IPS-NIHi7 (cell line): Measurements from ENCODE around the gene ZNF385A.
A peak's percentile ranks its signal among the peaks of the same experiment; 100 is the strongest.

Source experiments
- DNase-seq: peaks from one replicate; pipeline ENCODE4 v3.0.0; 2012; ENCODE audit warnings: mixed read lengths; ENCODE audit errors: extremely low spot score

Gene ZNF385A, protein sequence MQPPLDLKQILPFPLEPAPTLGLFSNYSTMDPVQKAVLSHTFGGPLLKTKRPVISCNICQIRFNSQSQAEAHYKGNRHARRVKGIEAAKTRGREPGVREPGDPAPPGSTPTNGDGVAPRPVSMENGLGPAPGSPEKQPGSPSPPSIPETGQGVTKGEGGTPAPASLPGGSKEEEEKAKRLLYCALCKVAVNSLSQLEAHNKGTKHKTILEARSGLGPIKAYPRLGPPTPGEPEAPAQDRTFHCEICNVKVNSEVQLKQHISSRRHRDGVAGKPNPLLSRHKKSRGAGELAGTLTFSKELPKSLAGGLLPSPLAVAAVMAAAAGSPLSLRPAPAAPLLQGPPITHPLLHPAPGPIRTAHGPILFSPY

DNA sequence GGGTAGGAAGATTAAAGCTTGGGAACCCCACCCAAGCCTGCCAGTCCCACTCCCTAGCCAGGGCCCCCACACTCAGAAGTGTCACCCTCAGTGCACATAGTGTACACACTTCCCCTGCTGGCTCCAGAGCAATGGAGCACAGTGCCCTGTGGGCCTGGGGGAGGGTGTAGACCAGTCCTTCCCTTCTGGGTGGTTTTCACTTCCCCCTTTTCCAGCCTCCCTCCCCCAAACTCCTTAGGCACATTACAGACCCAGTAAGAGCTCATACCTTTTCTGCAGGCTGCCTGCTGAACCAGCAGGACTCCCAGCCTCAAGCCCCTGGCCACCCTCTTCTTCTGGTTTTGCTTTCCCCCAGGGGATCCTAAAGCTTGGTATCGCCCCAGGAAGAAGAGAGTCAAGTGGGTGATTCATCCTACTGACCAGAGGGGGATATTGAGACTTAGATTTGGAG is at the start of gene ZNF385A:
Gene ZNF385A, minus strand, starts transcription at position 143 of the 451 bp plus-strand sequence. CDS start 219 bp downstream, outside the sequence.
- DNase-seq = no peak

- no peak for DNase-seq
Measured at GRCh38 chr12:54432815-54433164, 48.3 kb upstream of the ZNF385A start.

DNA sequence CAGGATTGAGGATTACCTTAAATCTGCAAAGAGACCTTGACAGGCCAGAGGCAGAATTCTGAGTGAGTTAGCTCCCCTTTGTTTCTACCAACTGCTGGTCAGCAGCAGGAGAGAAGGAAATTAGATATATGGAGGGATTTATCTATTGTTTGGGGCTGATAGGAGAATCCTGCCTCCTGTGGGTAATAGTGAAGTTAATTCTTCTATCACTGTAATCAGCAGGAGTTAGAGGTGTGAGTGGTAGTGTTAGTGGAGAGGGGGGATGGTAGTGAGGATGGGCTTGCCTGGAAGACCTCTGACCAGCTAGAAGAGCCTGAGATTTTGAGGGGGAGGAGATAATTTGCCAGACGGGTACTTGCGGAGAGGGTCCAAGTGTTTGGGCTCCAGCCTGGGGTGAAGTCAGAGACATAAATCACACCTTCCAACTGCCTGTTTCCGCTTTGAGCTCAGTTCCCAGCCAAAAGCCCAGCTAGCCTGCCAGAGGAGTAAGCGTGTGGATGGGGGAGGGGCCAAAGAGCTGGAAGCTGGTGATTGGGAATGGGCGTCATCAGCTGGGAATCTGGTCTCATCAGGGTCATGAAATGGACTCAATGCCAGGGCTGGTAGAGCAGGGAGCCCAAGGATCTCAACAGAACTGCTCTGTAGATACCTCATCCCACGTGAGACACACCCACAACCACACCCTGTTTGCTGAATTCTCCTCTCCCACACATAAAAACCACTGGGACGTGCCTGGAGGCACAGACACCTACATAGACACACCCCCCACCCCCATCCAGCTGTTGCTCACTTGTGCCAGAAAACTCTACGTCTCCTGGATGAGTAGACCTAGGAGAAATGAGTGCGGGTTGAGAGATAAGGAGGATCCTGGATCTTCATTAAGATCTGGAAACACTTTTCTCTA is 47.6 kb upstream of the ZNF385A start:
- peak; percentile 69 for DNase-seq

DNA sequence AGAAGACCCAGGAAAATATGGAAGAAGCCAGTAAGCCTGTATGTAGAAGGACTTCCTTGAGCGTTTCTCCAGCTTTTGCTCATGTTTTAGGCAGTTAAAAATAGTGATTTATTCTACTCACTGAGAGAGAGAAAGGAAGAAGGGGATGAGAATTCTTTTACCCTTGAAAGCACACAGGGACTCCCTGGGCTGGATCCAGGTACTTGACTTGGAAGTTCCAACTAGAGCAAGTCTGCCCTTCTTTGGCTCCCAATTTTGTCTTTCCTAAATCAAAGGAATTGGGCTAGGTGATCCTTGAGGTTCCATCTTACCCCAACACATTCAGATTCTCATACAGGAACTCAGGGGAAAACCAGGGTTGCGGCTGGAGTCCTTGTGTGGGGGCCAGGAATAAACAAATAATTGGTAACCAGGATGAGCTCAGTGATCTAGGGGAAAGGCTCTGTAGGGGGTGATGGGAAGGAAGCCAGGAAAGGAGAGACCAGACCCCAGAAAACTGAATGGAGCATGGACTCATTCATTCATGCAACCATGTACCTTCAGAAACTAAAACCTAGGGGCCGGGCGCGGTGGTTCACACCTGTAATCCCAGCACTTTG is 46.0 kb upstream of the ZNF385A start:
- DNase-seq = no peak

DNA sequence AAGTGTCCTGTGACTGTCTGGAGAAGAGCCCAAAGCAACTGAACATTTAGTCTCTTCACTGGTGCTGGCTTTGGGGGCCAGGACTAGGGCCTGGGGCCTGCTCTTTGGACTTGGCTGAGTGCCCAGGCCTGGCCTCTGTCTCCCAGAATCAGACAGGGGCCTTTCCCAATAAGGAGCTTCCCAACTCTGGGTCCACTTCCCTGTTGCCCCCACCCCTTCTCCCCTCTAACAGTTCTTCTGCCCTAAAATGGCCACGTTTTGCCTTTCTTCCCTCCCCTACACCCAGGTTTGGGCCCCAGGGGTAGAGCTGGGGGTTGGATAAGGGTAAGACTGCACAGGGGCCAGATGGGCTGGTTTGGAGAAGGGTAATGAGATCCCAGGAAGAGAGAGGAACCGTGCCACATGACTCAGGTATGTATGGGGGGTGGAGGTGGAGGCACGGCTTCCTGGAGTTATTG is 44.5 kb upstream of the ZNF385A start:
- no peak for DNase-seq

DNA sequence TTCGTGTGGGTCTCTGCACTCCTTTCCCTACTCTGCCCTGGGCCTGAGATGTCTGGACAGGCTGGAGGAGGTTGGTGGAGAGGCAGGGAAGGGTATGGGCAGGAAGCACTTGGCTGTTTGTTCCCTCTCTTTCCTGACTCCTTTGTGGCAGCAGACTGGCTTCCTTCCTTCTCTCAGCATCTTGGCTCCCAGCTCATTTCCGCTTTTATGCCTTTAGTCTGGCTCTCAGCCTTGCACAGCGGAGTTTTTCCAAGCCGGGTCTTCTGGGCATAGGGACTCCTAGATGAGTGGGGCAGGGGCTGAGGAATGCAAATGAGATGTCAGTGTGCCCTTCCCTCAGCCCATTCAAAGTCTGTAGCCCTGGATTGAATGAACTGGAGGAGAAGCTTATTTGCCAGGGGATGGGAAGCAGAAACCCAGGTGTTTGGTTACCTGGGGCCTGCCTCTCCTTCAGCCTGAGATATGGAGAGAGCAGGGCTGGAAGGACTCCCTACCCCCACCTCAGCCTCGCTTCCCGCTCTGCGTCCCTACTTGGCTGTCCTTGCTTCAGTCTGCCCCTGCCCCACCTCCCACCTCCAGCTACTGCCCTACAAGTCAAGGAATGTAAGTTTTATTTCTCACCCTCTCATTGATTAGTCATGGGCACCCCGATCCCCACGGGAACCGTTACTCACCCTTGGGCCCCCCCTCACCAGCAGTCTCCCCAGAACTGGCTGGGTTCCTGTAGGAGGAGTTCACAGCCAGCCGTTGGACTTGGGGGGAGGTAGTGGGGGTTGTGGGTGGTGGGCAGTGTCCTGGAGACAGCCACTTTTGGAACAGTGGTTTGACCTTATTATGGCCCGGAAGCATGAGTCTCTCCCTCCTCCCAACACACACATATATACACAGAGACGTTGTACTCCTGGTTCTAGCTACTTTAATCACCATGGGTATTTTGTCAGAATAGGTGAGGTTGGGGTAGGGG is 43.8 kb upstream of the ZNF385A start:
- DNase-seq = peak; percentile 51

DNA sequence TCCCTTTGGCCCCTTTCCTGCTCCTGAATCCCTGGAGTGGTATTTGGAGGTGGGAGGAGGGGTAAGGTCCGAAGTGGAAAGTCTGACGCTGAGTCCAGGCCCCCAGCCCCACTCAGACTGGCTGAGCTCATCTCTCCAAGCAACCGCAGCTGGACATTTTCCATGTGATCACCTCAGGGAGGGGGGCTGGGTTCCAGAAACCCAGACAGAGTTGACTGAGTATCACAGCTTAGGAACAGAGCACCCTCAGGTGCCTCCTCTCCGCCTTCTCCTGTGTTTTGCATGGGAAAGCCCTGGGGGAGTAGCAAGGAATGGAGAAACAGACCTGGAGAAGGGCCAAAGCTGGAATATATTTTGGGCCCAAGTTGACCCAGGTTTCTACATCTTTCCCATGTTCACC is 42.6 kb upstream of the ZNF385A start:
- DNase-seq = no peak

DNA sequence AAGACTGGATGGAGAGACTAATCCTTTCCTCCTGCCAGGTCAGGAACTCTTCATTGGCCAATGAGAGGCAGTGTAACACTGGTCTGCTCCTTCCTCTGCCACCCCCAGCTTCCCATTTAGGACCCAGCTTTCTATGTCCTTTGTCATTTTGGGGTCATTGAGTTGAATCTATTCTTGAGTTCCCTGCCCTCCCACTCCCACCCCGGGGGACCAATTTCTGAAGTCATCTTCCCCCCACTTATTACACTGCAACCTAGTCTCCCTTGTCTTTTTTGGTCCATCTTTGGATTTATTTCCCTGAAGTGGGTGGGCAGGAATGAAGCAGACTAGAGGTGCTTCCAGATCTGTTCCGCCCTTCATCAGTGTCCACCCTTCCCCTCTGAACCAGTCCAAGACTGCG is 42.2 kb upstream of the ZNF385A start:
- DNase-seq = no peak

- DNase-seq = peak; percentile 46
Measured at GRCh38 chr12:54425702-54426101, 41.2 kb upstream of the ZNF385A start.

GRCh38 chr12:54424224-54424623 is 39.7 kb upstream of the ZNF385A start:
- no peak for DNase-seq

DNA sequence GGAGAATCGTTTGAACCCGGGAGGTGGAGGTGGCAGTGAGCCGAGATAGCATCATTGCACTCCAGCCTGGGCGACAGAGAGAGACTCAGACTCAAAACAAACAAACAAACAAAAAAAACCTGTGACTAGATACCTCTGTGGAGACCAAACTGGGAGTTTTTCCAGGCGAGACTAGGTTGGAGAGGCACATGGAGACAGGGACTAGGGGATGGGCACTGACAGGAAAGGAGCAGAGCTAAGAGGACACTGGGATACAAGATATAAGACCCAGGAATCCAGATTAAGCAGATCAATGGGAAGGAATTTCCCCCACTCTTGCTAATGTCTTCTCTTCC is 39.2 kb upstream of the ZNF385A start:
- no peak for DNase-seq

GRCh38 chr12:54421879-54422250 is 37.3 kb upstream of the ZNF385A start:
- DNase-seq = no peak

GRCh38 chr12:54421175-54421878 is 36.8 kb upstream of the ZNF385A start:
- DNase-seq = no peak

DNA sequence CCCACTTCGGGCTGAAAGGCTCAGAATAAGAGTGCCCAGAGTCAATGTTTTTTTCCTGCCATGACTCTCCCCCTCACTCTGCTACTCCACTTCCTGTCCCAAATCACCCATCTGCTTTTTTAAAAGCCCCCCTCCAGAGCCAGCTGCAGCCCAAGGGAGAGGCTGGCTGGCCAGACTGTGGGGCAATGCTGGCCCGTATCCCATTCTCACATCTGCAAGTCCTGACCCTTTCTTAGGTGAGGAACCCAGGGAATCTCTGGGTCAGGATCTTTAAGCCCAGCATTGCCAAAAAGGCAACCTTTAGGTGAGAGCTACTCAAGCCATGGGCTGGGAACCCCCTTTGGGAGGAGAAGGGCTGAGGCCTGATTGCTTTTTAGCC is 36.2 kb upstream of the ZNF385A start:
- no peak for DNase-seq

DNA sequence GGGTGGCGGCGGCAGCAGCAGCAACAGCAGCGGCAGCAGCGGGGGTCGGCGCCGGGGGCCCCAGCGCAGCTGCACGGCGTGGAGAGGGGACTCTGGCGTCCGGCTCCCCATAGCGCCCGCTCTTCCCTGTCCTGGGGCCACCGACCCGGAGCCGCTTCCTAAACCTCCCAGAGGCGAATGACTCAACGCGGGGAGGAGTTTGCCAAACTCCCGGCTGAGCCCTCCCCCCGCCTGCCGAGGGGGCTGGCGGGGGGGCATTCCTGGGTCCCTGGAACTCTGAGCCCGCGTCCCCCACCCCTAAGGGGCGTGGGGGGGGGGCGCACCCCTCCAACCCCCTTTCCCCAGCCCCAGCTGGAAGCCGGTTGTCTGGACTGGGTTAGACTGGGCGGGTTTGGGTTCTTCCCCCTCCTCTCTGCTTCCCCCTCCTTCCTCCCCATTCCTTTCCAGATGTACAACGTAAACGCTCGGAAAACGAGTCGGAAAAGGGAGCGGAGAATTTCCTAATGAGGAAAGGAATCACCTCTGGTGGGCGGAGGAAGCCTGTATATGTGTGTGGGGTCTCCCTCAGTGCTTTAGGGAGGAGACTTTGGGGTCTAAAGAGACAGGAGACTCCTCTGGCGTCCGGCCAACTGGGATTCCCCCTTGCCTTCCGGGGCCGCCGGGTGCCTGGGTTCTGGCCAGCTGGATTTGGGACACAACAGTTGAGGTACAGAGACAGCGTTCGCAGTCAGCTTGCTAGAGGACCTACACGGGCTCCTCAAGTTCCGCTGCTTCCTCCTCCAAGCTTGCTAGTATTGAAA is 34.8 kb upstream of the ZNF385A start, which contains the start of gene ITGA5:
Gene ITGA5, minus strand, starts transcription at position 179 of the 800 bp plus-strand sequence. Its CDS starts 68 bp downstream, at position 111.
- DNase-seq = peak; percentile 76

GRCh38 chr12:54418441-54419087 is 34.0 kb upstream of the ZNF385A start:
- DNase-seq = no peak

DNA sequence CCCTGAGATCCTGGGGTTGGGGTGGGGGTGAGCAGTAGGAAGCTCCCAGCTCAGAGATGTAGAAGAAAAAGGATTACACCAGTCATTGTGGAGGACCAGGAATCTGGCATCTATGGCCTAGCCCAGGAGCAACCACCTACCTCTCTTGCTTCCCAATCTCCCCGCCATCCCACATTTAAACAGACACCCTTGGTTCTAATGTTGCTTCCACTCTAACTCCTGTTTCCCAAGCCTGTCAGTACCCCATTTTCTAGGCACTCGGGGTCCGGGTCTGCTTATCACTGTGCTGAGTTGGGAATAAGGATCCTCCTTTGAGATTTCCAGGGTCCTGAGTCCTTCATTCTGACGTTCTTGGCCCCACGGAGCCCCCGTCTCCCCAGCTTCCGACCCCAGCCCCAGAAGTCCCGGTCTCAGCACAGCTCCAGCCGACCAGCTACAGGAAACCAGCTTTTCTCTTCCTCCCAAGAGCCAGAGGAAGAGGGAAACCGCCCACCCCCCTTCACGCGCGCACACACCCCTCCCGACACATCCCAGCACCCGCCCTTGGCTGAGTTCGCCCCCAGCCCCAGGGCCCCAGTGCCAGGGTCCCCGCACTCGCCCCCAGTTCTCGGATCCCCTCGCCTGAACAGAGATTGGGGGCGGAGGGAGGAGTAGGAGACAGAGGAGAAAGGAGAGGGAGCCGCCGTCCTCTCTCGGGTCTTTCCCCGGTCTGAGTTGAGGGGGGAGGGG is 33.3 kb upstream of the ZNF385A start:
- DNase-seq = peak; percentile 45
